Measurements from ENCODE around the gene RHBDD2. TPM values are rescaled to one million over a fixed set of nuclear protein-coding genes. Genes with fewer than 3 reads are reported as not detected.

Gene RHBDD2
- total and polyA plus RNA-seq, 9 of the 15 experiments (the other 6 are each of a cell fraction or from before 2014, with no cell fraction given): 3.3 to 36.7 (median 17.9) TPM

GRCh38 chr7:75937958-75938786 lies 59.3 kb downstream of the RHBDD2 start (continued):
- TF ChIP-seq CREB1 (IDR thresholded peaks at IDR 0.05) (peak; percentile 40; the same call in 1 of the 2 replicates), CREB1 (CRISPR knock-in tag; IDR thresholded peaks at IDR 0.05) (peak; percentile 81; the same call in 1 of the 2 replicates), PHF8 (IDR thresholded peaks at IDR 0.05; ENCODE audit: borderline replicate concordance, low read length) (no peak), MTA1 (IDR thresholded peaks at IDR 0.05; ENCODE audit: borderline replicate concordance) (peak; percentile 88), TRIM24 (IDR thresholded peaks at IDR 0.05) (peak; percentile 94 to 96), ZNF583 (CRISPR knock-in tag; IDR thresholded peaks at IDR 0.05) (peak; percentile 88), ETV1 (tag; conservative IDR thresholded peaks at IDR 0.05; ENCODE audit: low read depth) (peak; percentile 78), ZC3H8 (IDR thresholded peaks at IDR 0.05) (no peak), CC2D1A (IDR thresholded peaks at IDR 0.05) (no peak), ZFPM2 (CRISPR knock-in tag; IDR thresholded peaks at IDR 0.05) (no peak), USF1 (CRISPR knock-in tag; IDR thresholded peaks at IDR 0.05) (peak; percentile 84), RBFOX2 (IDR thresholded peaks at IDR 0.05; ENCODE audit: low read depth, low read length) (peak; percentile 57), TBL1XR1 (IDR thresholded peaks at IDR 0.05; ENCODE audit: low read length in 2 of 2) (peak in 1 of 2 experiments; percentile 84; a peak in 2 of 4 replicates), TCF3 (CRISPR knock-in tag; IDR thresholded peaks at IDR 0.05) (peak; percentile 50), PREB (CRISPR knock-in tag; IDR thresholded peaks at IDR 0.05) (no peak), ZEB2 (IDR thresholded peaks at IDR 0.05) (0 out of 2 replicates have a peak, but pooled peaks have one; percentile 46), MTA3 (IDR thresholded peaks at IDR 0.05; ENCODE audit: borderline replicate concordance) (peak; percentile 90; the same call in 1 of the 2 replicates), PRDM10 (IDR thresholded peaks at IDR 0.05; ENCODE audit: partially characterized antibody) (peak; percentile 35), ZNF76 (CRISPR knock-in tag; IDR thresholded peaks at IDR 0.05; ENCODE audit: borderline replicate concordance) (no peak), ARID3A (IDR thresholded peaks at IDR 0.05; ENCODE audit: borderline replicate concordance, low read depth, low read length) (peak; percentile 47; the same call in 1 of the 2 replicates), BCOR (IDR thresholded peaks at IDR 0.05) (peak; percentile 55), SMARCC2 (IDR thresholded peaks at IDR 0.05; ENCODE audit: low read depth) (0 out of 2 replicates have a peak, but pooled peaks have one; percentile 65), ARHGAP35 (IDR thresholded peaks at IDR 0.05; ENCODE audit: partially characterized antibody) (no peak)

Measured in K562 (cell line).